WTC11 (cell line): Measurements from ENCODE around the gene CELF2. TPM values are rescaled to one million over a fixed set of nuclear protein-coding genes. Genes with fewer than 3 reads are reported as not detected.

Experiments
- ATAC-seq: fragments of 200-7000 bp; cut with Tn5 transposase; 2 replicates; pipeline ENCODE4 v1.10.0; 2021; ENCODE audit warnings: mild to moderate bottlenecking, moderate library complexity
- CTCF ChIA-PET: fragments of 300-600 bp; sonication (Branson Sonifier 250); formaldehyde crosslinking; loops from one replicate; lab custom pipeline; 2021; ENCODE audit warnings: antibody characterized with exemption; lab: Charles Lee
- POLR2A ChIA-PET: fragments of 350-600 bp; sonication (Branson Sonifier 250); formaldehyde crosslinking; loops from one replicate; lab custom pipeline; 2021; ENCODE audit warnings: antibody characterized with exemption; lab: Charles Lee
- DNase-seq: peaks from one replicate; pipeline ENCODE4 v3.0.0; 2021; ENCODE audit warnings: low spot score
- H3K27ac Mint-ChIP-seq: 2 replicates; pipeline ENCODE4 v1.8.0; 2021; ENCODE audit warnings: mixed read lengths
- H3K27me3 Mint-ChIP-seq: 2 replicates; pipeline ENCODE4 v1.8.0; 2021; ENCODE audit warnings: low read depth, mild to moderate bottlenecking, moderate library complexity, mixed read lengths
- H3K36me3 Mint-ChIP-seq: 2 replicates; pipeline ENCODE4 v1.8.0; 2021; ENCODE audit warnings: mixed read lengths
- H3K4me1 Mint-ChIP-seq: 2 replicates; pipeline ENCODE4 v1.8.0; 2022; ENCODE audit warnings: mixed read lengths
- H3K4me3 Mint-ChIP-seq: 2 replicates; pipeline ENCODE4 v1.8.0; 2021; ENCODE audit warnings: mild to moderate bottlenecking, moderate library complexity, mixed read lengths
- H3K9me3 Mint-ChIP-seq: 2 replicates; pipeline ENCODE4 v1.8.0; 2021; ENCODE audit warnings: mixed read lengths
- ATF6 ChIP-seq: sonication (generic); formaldehyde crosslinking; IDR thresholded peaks from 2 replicates; pipeline ENCODE4 v1.8.1; 2023; ENCODE audit warnings: mild to moderate bottlenecking, missing genetic modification reagents
- HMGA2 ChIP-seq: fragments of 250-450 bp; sonication (Bioruptor Pico); IDR thresholded peaks from 2 replicates; pipeline ENCODE4 v1.4.0; 2021; ENCODE audit warnings: mild to moderate bottlenecking, moderate library complexity
- NFATC4 ChIP-seq: fragments of 250-450 bp; sonication (Bioruptor Pico); IDR thresholded peaks from 2 replicates; pipeline ENCODE4 v1.9.0; 2021; ENCODE audit warnings: mild to moderate bottlenecking
- TEAD4 ChIP-seq: sonication (generic); formaldehyde crosslinking; IDR thresholded peaks from 2 replicates; pipeline ENCODE4 v1.8.0; 2022; ENCODE audit warnings: mild to moderate bottlenecking, missing genetic modification reagents
- USF1 ChIP-seq: sonication (generic); formaldehyde crosslinking; IDR thresholded peaks from 2 replicates; pipeline ENCODE4 v1.8.0; 2022; ENCODE audit warnings: mild to moderate bottlenecking, missing genetic modification reagents
- USF2 ChIP-seq: sonication (generic); formaldehyde crosslinking; IDR thresholded peaks from 2 replicates; pipeline ENCODE4 v1.8.1; 2023; ENCODE audit warnings: mild to moderate bottlenecking, missing genetic modification reagents, moderate library complexity
- ZBTB21 ChIP-seq: sonication (generic); formaldehyde crosslinking; IDR thresholded peaks from 2 replicates; pipeline ENCODE4 v1.8.1; 2023; ENCODE audit warnings: mild to moderate bottlenecking, missing genetic modification reagents, borderline replicate concordance
- total RNA-seq: library from RNA; stranded (reverse); gene quantifications from 3 replicates; pipeline ENCODE4 v1.2.3, GENCODE V29; 2021
- TF ChIP-seq, protein P1 (sequence below): sonication (generic); formaldehyde crosslinking; IDR thresholded peaks from 2 replicates; pipeline ENCODE4 v1.8.0; 2023; ENCODE audit warnings: missing genetic modification reagents, mild to moderate bottlenecking, borderline replicate concordance
- TF ChIP-seq, protein P2 (sequence below): sonication (generic); formaldehyde crosslinking; IDR thresholded peaks from 2 replicates; pipeline ENCODE4 v1.8.0; 2022; ENCODE audit warnings: mild to moderate bottlenecking, missing genetic modification reagents
- TF ChIP-seq, protein P3 (sequence below): fragments of 250-450 bp; sonication (Bioruptor Pico); IDR thresholded peaks from 2 replicates; pipeline ENCODE4 v1.9.0; 2021; ENCODE audit warnings: mild to moderate bottlenecking

CELF2 gene
- total RNA-seq, 1 experiment from 2014 or later: 24.6 TPM

DNA sequence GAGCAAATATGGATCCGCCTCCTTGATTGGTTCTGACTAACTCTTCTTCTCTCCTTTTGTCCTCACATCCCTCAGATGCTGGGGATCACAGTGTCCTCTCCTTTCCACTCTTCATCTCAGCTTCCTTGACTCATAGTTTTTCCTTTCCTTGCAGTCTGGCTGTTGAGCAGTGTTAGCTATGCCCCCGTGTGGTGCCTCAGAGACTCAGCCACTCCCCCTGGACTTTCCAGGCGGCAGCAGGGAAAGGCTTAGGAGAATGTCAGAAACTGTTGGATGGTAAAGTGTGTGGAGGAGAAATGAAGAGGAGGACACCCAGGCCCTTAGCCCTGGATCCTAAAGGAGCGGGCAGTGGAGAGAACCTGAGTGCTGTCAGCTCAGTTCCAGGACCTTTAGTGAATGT is 267.5 kb downstream of the CELF2 start:
- Mint-ChIP-seq H3K27ac (no peak overlapping the region), H3K27me3 (no peaks in the 10 kb centered on the region)
- TF ChIP-seq, protein P1, sequence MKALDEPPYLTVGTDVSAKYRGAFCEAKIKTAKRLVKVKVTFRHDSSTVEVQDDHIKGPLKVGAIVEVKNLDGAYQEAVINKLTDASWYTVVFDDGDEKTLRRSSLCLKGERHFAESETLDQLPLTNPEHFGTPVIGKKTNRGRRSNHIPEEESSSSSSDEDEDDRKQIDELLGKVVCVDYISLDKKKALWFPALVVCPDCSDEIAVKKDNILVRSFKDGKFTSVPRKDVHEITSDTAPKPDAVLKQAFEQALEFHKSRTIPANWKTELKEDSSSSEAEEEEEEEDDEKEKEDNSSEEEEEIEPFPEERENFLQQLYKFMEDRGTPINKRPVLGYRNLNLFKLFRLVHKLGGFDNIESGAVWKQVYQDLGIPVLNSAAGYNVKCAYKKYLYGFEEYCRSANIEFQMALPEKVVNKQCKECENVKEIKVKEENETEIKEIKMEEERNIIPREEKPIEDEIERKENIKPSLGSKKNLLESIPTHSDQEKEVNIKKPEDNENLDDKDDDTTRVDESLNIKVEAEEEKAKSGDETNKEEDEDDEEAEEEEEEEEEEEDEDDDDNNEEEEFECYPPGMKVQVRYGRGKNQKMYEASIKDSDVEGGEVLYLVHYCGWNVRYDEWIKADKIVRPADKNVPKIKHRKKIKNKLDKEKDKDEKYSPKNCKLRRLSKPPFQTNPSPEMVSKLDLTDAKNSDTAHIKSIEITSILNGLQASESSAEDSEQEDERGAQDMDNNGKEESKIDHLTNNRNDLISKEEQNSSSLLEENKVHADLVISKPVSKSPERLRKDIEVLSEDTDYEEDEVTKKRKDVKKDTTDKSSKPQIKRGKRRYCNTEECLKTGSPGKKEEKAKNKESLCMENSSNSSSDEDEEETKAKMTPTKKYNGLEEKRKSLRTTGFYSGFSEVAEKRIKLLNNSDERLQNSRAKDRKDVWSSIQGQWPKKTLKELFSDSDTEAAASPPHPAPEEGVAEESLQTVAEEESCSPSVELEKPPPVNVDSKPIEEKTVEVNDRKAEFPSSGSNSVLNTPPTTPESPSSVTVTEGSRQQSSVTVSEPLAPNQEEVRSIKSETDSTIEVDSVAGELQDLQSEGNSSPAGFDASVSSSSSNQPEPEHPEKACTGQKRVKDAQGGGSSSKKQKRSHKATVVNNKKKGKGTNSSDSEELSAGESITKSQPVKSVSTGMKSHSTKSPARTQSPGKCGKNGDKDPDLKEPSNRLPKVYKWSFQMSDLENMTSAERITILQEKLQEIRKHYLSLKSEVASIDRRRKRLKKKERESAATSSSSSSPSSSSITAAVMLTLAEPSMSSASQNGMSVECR (CRISPR knock-in tag): no peak
- TF ChIP-seq USF1 (CRISPR knock-in tag) (no peak), ZBTB21 (CRISPR knock-in tag) (no peak), NFATC4 (no peak), HMGA2 (CRISPR knock-in tag) (no peak), ATF6 (no peak)
- TF ChIP-seq, protein P2, sequence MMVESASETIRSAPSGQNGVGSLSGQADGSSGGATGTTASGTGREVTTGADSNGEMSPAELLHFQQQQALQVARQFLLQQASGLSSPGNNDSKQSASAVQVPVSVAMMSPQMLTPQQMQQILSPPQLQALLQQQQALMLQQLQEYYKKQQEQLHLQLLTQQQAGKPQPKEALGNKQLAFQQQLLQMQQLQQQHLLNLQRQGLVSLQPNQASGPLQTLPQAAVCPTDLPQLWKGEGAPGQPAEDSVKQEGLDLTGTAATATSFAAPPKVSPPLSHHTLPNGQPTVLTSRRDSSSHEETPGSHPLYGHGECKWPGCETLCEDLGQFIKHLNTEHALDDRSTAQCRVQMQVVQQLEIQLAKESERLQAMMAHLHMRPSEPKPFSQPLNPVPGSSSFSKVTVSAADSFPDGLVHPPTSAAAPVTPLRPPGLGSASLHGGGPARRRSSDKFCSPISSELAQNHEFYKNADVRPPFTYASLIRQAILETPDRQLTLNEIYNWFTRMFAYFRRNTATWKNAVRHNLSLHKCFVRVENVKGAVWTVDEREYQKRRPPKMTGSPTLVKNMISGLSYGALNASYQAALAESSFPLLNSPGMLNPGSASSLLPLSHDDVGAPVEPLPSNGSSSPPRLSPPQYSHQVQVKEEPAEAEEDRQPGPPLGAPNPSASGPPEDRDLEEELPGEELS (CRISPR knock-in tag): no peak

GRCh38 chr10:11286261-11286852 is 268.7 kb downstream of the CELF2 start:
- CTCF ChIA-PET: no interaction called here
- Mint-ChIP-seq H3K4me3 (no peak overlapping the region), H3K27me3 (no peaks in the 10 kb centered on the region), H3K9me3 (no peaks in the 10 kb centered on the region), H3K36me3 (no peaks in the 10 kb centered on the region), H3K27ac (no peak overlapping the region), H3K4me1 (no peaks in the 10 kb centered on the region)
- no peak for DNase-seq
- TF ChIP-seq, protein P2 (CRISPR knock-in tag): no peak
- TF ChIP-seq TEAD4: no peak
- TF ChIP-seq, protein P3, sequence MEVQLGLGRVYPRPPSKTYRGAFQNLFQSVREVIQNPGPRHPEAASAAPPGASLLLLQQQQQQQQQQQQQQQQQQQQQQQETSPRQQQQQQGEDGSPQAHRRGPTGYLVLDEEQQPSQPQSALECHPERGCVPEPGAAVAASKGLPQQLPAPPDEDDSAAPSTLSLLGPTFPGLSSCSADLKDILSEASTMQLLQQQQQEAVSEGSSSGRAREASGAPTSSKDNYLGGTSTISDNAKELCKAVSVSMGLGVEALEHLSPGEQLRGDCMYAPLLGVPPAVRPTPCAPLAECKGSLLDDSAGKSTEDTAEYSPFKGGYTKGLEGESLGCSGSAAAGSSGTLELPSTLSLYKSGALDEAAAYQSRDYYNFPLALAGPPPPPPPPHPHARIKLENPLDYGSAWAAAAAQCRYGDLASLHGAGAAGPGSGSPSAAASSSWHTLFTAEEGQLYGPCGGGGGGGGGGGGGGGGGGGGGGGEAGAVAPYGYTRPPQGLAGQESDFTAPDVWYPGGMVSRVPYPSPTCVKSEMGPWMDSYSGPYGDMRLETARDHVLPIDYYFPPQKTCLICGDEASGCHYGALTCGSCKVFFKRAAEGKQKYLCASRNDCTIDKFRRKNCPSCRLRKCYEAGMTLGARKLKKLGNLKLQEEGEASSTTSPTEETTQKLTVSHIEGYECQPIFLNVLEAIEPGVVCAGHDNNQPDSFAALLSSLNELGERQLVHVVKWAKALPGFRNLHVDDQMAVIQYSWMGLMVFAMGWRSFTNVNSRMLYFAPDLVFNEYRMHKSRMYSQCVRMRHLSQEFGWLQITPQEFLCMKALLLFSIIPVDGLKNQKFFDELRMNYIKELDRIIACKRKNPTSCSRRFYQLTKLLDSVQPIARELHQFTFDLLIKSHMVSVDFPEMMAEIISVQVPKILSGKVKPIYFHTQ (CRISPR knock-in tag): no peak
- TF ChIP-seq USF2 (CRISPR knock-in tag): no peak
- ATAC-seq: no peak
- POLR2A ChIA-PET: no interaction called here

More for the DNA sequence above, 267.5 kb downstream of the CELF2 start:
- H3K4me1 Mint-ChIP-seq: no peaks in the 10 kb centered on the region
- DNase-seq: no peak
- no peak for ATAC-seq
- no peak overlapping the region for H3K4me3 Mint-ChIP-seq
- H3K36me3 Mint-ChIP-seq: no peaks in the 10 kb centered on the region
- no peaks in the 10 kb centered on the region for H3K9me3 Mint-ChIP-seq
- CTCF ChIA-PET: interaction anchor here (0.6 kb wide), 1 partner anchor 160 kb away, joined by 3 read pairs; no protein-coding TSS in a partner anchor
- POLR2A ChIA-PET: no interaction called here
